AG04450 (cell line): ENCODE data around the gene ARHGAP45. TPM values are rescaled to one million over a fixed set of nuclear protein-coding genes. Genes with fewer than 3 reads are reported as not detected.
A peak's percentile ranks its signal among the peaks of the same experiment; 100 is the strongest.

Experiments
- CTCF ChIA-PET: fragments of 300-600, 350-600 bp; formaldehyde crosslinking; extraction: SDS; loops from one replicate; lab custom pipeline; 2022; ENCODE audit warnings: antibody characterized with exemption, inconsistent platforms; lab: Charles Lee
- POLR2A ChIA-PET: fragments of 350-600 bp; formaldehyde crosslinking; extraction: SDS; loops from one replicate; lab custom pipeline; 2021; ENCODE audit warnings: antibody characterized with exemption, inconsistent platforms; lab: Yijun Ruan, JAX
- DNase-seq: peaks from one replicate; pipeline ENCODE4 v3.0.0-alpha.2; 2011; ENCODE audit warnings: low read depth, low spot score
- H3K27ac ChIP-seq: one replicate; pipeline ENCODE4 v1.5.1; 2012; ENCODE audit warnings: low read depth, low read length, control low read depth
- H3K27me3 ChIP-seq: one replicate; pipeline ENCODE4 v1.6.0; 2012; ENCODE audit warnings: low read length; ENCODE audit not compliant: control insufficient read depth, insufficient read depth
- H3K4me3 ChIP-seq: 2 replicates; pipeline ENCODE4 v1.5.1; 2011; ENCODE audit warnings: mild to moderate bottlenecking, low read depth, low read length, control low read depth
- H3K9me3 ChIP-seq: 2 replicates; pipeline ENCODE4 v1.5.1; 2012; ENCODE audit warnings: low read length; ENCODE audit not compliant: control insufficient read depth, insufficient read depth
- CTCF ChIP-seq: IDR thresholded peaks from 2 replicates; pipeline ENCODE4 v1.5.1; 2011; ENCODE audit warnings: low read depth, low read length, control low read depth, inconsistent platforms
- polyA plus RNA-seq: library from polyadenylated mRNA; depleted of rRNA; stranded (reverse); fragments of >200 nt; gene quantifications from 2 replicates; pipeline ENCODE4 v1.2.3, GENCODE V29; 2011

Gene ARHGAP45
- polyA plus RNA-seq, 1 experiment = 0.36 TPM

GRCh38 chr19:1055028-1055425, 11.9 kb upstream of the ARHGAP45 start:
- ChIA-PET CTCF (no interaction called here), POLR2A (no interaction called here)
- H3K27ac ChIP-seq = no peak overlapping the region
- no peak for TF ChIP-seq CTCF
- H3K9me3 ChIP-seq = peaks cover 75% of the 10 kb centered on the region
- H3K4me3 ChIP-seq = no peak overlapping the region
- no peak for DNase-seq
- peaks cover 2% of the 10 kb centered on the region for H3K27me3 ChIP-seq

GRCh38 chr19:1055886-1056620, 10.9 kb upstream of the ARHGAP45 start:
- Histone ChIP-seq H3K4me3 (no peak overlapping the region), H3K27ac (no peak overlapping the region), H3K27me3 (peaks cover 2% of the 10 kb centered on the region), H3K9me3 (peaks cover 74% of the 10 kb centered on the region)
- ChIA-PET POLR2A (interaction anchor here (0.7 kb wide), 1 partner anchor 12 kb away, joined by 5 read pairs; no protein-coding TSS in a partner anchor), CTCF (no interaction called here)
- no peak for TF ChIP-seq CTCF
- no peak for DNase-seq

- Histone ChIP-seq H3K27ac (no peak overlapping the region), H3K9me3 (peaks cover 71% of the 10 kb centered on the region), H3K27me3 (peaks cover 2% of the 10 kb centered on the region), H3K4me3 (no peak overlapping the region)
- DNase-seq = no peak
- ChIA-PET CTCF (interaction anchor here (1.3 kb wide), 1 partner anchor 187 kb away, joined by 6 read pairs; no protein-coding TSS in a partner anchor), POLR2A (interaction anchor here (0.6 kb wide), 1 partner anchor 15 kb away, joined by 5 read pairs; no protein-coding TSS in a partner anchor)
- TF ChIP-seq CTCF = no peak
Observed at GRCh38 chr19:1057176-1057855, 9.7 kb upstream of the ARHGAP45 start.

GRCh38 chr19:1058112-1058511, 8.9 kb upstream of the ARHGAP45 start:
- ChIA-PET POLR2A (no interaction called here), CTCF (interaction anchor here (1.3 kb wide), 1 partner anchor 186 kb away, joined by 6 read pairs; no protein-coding TSS in a partner anchor)
- Histone ChIP-seq H3K9me3 (peaks cover 78% of the 10 kb centered on the region), H3K27ac (no peak overlapping the region), H3K4me3 (no peak overlapping the region), H3K27me3 (peaks cover 2% of the 10 kb centered on the region)
- no peak for TF ChIP-seq CTCF
- no peak for DNase-seq

DNA sequence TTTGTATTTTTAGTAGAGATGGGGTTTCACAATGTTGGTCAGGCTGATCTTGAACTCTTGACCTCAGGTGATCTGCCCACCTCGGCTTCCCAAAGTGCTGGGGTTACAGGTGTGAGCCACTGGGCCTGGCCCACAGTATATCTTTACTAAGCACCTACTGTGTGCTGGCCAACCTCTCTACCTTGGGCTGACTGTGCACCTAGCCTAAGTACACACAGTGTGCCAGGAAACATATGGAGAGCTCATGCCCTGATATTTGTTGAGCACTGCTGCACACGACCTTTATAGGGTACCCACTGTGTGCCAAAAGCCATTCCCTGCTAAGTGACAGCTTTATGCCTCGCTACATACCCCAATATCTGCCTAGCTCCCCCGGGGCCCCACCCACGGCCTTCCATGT, 6.3 kb upstream of the ARHGAP45 start:
- POLR2A ChIA-PET = no interaction called here
- CTCF ChIA-PET = no interaction called here

More for the DNA sequence above, 6.3 kb upstream of the ARHGAP45 start:
- TF ChIP-seq CTCF = no peak
- Histone ChIP-seq H3K27ac (peak overlapping the region; percentile 11), H3K9me3 (peaks cover 68% of the 10 kb centered on the region), H3K4me3 (no peak overlapping the region), H3K27me3 (peaks cover 2% of the 10 kb centered on the region)
- DNase-seq = no peak
